Ovary (tissue), 9 donors: ENCODE data around the gene PPP1R9B. TPM values are rescaled to one million over a fixed set of nuclear protein-coding genes. Genes with fewer than 3 reads are reported as not detected.

ENCODE experiments used
- DNase-seq, 5 donors: peaks; one replicate each; pipeline ENCODE4 v3.0.0-alpha.2; 2019 to 2020
- H3K27ac ChIP-seq, 2 donors: fragments of 200-600 bp; one replicate each; pipeline versions ENCODE4 v1.5.1 to v1.8.0; 2019 to 2022
- H3K27me3 ChIP-seq: fragments of 200-600 bp; one replicate; pipeline ENCODE4 v1.8.0; 2022
- H3K36me3 ChIP-seq: fragments of 200-600 bp; sonication (generic); one replicate; pipeline ENCODE4 v1.5.1; 2019
- H3K4me1 ChIP-seq: one replicate; pipeline ENCODE4 v1.8.1; 2013; ENCODE audit warnings: mild to moderate bottlenecking, moderate library complexity; ENCODE audit not compliant: insufficient read depth
- H3K4me3 ChIP-seq: fragments of 200-600 bp; sonication (generic); one replicate; pipeline ENCODE4 v1.5.1; 2017
- H3K9me3 ChIP-seq, 2 donors: fragments of 200-600 bp in 1 of 2; sonication (generic) in 1 of 2; one replicate each; pipeline versions ENCODE4 v1.5.1 to v1.8.1; 2013 to 2019; ENCODE audit warnings: mild to moderate bottlenecking in 1 of 2, moderate library complexity in 1 of 2
- CTCF ChIP-seq, 3 donors: fragments of 450-650 bp in 2 of 3; fragments of 200-600 bp in 1 of 3; IDR thresholded peaks; one replicate each; pipeline versions ENCODE4 v1.5.1 to v1.8.0; 2016 to 2022; ENCODE audit warnings: antibody characterized with exemption in 3 of 3, mild to moderate bottlenecking in 1 of 3
- EP300 ChIP-seq: sonication (generic); formaldehyde crosslinking; IDR thresholded peaks from one replicate; pipeline ENCODE4 v1.6.1; 2017; ENCODE audit warnings: antibody characterized with exemption
- POLR2A ChIP-seq: fragments of 450-650 bp; IDR thresholded peaks from one replicate; pipeline ENCODE4 v1.6.1; 2017; ENCODE audit warnings: antibody characterized with exemption, mild to moderate bottlenecking, moderate library complexity
- WGBS, 3 donors: extraction: QIAGEN DNeasy Blood & Tissue Kit in 1 of 3; methylation state at CpG; one replicate each; pipeline versions ENCODE4 v1.1.5 to v1.1.7; 2013 to 2017; 5-methylcytosine and 5-hydroxymethylcytosine counted together
- intact Hi-C, 4 donors: fragments of 100-400 bp; cut with DNase I; formaldehyde crosslinking; loops; one replicate each; pipeline versions ENCODE4 v1.11.0 to v1.15.1; 2022 to 2023
- polyA plus RNA-seq, 2 donors: library from polyadenylated mRNA; stranded (reverse); fragments of 200-250 nt in 1 of 2; fragments of 350-450 nt in 1 of 2; fragmentation: Illumina TruSeq in 1 of 2; extraction: RNeasy Lipid Tissue Mini Kit (QIAGEN cat#74804) in 1 of 2; gene quantifications; one replicate each; pipeline ENCODE4 v1.2.3, GENCODE V29; 2013 to 2014
- total RNA-seq, 7 donors: library from RNA; depleted of rRNA in 2 of 7; stranded (reverse); fragments of >200 nt in 2 of 7; fragmentation: NEBNext Ultra II Directional in 3 of 7; extraction: Animal tissue kit (Norgen Biotek cat#: 25700) in 3 of 7; gene quantifications; one replicate each; pipeline versions ENCODE4 v1.1.0 to v1.2.4, GENCODE V29; 2016 to 2023
- donor health status: DM: no; HTN: no; CAD: no; lungs with moderate emphysema.
- donor health status: DM: no; HTN: no; CAD: no.
- donor health status: Bipolar disorder and iron deficiency.
- donor health status: DM: yes; HTN: yes; CAD: no.
- donor health status: DM: no; HTN: no; CAD: no.
- donor health status: DM: yes; HTN: yes; CAD: no.

The PPP1R9B gene
- total and polyA plus RNA-seq, 9 donors, result 14.8 to 109 (median 64.3) TPM

GRCh38 chr17:50194140-50194933 is 43.9 kb upstream of the PPP1R9B start:
- H3K4me1 ChIP-seq, result peaks cover 5% of the 10 kb centered on the region
- H3K27me3 ChIP-seq, result no peaks in the 10 kb centered on the region
- H3K27ac ChIP-seq, result peak overlapping the region; percentile 66 to 76
- H3K4me3 ChIP-seq, result no peak overlapping the region
- TF ChIP-seq POLR2A (no peak), EP300 (no peak), CTCF (IDR thresholded peaks at IDR 0.05) (no peak)
- no peaks in the 10 kb centered on the region for H3K36me3 ChIP-seq
- WGBS, 3 donors, result 18 to 26% (median 24%) methylated on average over 18 to 25 of the region's 25 CpGs
- no peaks in the 10 kb centered on the region for H3K9me3 ChIP-seq
- intact Hi-C loops, result no loop called here
- peak in 1 of 5 donors; percentile 33 for DNase-seq

- Histone ChIP-seq H3K27me3 (no peaks in the 10 kb centered on the region), H3K9me3 (no peaks in the 10 kb centered on the region), H3K27ac (peak overlapping the region in 1 of 2 donors; percentile 66), H3K36me3 (no peaks in the 10 kb centered on the region), H3K4me1 (no peaks in the 10 kb centered on the region), H3K4me3 (no peak overlapping the region)
- TF ChIP-seq POLR2A (no peak), EP300 (no peak), CTCF (IDR thresholded peaks at IDR 0.05) (no peak)
- no peak for DNase-seq
- intact Hi-C loops, result no loop called here
- WGBS, 3 donors, result 27 to 43% (median 33%) methylated on average over 16 of the region's 16 CpGs
Measured at GRCh38 chr17:50192618-50193291, 42.3 kb upstream of the PPP1R9B start.

GRCh38 chr17:50192144-50192617 is 41.7 kb upstream of the PPP1R9B start:
- no peaks in the 10 kb centered on the region for H3K4me1 ChIP-seq
- TF ChIP-seq EP300, result no peak
- TF ChIP-seq CTCF (IDR thresholded peaks at IDR 0.05), result no peak
- no peak for TF ChIP-seq POLR2A
- no peak for DNase-seq
- H3K27me3 ChIP-seq, result no peaks in the 10 kb centered on the region
- no peaks in the 10 kb centered on the region for H3K36me3 ChIP-seq
- WGBS, 3 donors, result 23 to 31% (median 24%) methylated on average over 4 of the region's 4 CpGs
- intact Hi-C loops, result no loop called here
- no peaks in the 10 kb centered on the region for H3K9me3 ChIP-seq
- no peak overlapping the region for H3K4me3 ChIP-seq
- peak overlapping the region; percentile 38 to 66 for H3K27ac ChIP-seq

GRCh38 chr17:50191359-50192143 is 41.1 kb upstream of the PPP1R9B start:
- no peaks in the 10 kb centered on the region for H3K36me3 ChIP-seq
- intact Hi-C loops, result no loop called here
- H3K4me3 ChIP-seq, result no peak overlapping the region
- WGBS, 3 donors, result 18 to 24% (median 23%) methylated on average over 20 to 21 of the region's 21 CpGs
- H3K27me3 ChIP-seq, result no peaks in the 10 kb centered on the region
- no peaks in the 10 kb centered on the region for H3K9me3 ChIP-seq
- peak overlapping the region; percentile 38 to 66 for H3K27ac ChIP-seq
- no peaks in the 10 kb centered on the region for H3K4me1 ChIP-seq
- TF ChIP-seq POLR2A, result no peak
- no peak for TF ChIP-seq EP300
- TF ChIP-seq CTCF (IDR thresholded peaks at IDR 0.05), result no peak
- no peak for DNase-seq
